Brain microvascular endothelial cell (primary cell): ENCODE results near the gene CTNS.

Experiments
- DNase-seq: peaks from one replicate; pipeline ENCODE4 v3.0.0-alpha.2; 2020
- H3K27ac ChIP-seq: fragments of 250-450 bp; sonication (Bioruptor Pico); 2 replicates; pipeline ENCODE4 v1.5.1; 2020; ENCODE audit warnings: mild to moderate bottlenecking, moderate library complexity
- H3K27me3 ChIP-seq: fragments of 250-450 bp; sonication (Bioruptor Pico); replicated peaks from 2 replicates; pipeline ENCODE4 v1.5.1; 2020; ENCODE audit warnings: mild to moderate bottlenecking
- H3K36me3 ChIP-seq: fragments of 250-450 bp; sonication (Bioruptor Pico); replicated peaks from 2 replicates; pipeline ENCODE4 v1.5.1; 2020; ENCODE audit warnings: mild to moderate bottlenecking
- H3K4me3 ChIP-seq: 2 replicates; pipeline ENCODE4 v1.5.1; 2011; ENCODE audit warnings: low read depth, mild to moderate bottlenecking, control low read depth, low read length, moderate library complexity
- in situ Hi-C: cut with HindIII; loops from 2 replicates; pipeline ENCODE4 v1.10.0; 2017; ENCODE audit warnings: low sequenced_read_pairs, low pct_ligation_motif_present
- TF ChIP-seq, protein P1 (sequence below): IDR thresholded peaks from 2 replicates; pipeline ENCODE4 v1.5.1; 2011; ENCODE audit warnings: low read depth, mild to moderate bottlenecking, moderate library complexity, low read length, control low read depth, inconsistent platforms; ENCODE audit errors: missing control alignments

The CTNS gene

DNA sequence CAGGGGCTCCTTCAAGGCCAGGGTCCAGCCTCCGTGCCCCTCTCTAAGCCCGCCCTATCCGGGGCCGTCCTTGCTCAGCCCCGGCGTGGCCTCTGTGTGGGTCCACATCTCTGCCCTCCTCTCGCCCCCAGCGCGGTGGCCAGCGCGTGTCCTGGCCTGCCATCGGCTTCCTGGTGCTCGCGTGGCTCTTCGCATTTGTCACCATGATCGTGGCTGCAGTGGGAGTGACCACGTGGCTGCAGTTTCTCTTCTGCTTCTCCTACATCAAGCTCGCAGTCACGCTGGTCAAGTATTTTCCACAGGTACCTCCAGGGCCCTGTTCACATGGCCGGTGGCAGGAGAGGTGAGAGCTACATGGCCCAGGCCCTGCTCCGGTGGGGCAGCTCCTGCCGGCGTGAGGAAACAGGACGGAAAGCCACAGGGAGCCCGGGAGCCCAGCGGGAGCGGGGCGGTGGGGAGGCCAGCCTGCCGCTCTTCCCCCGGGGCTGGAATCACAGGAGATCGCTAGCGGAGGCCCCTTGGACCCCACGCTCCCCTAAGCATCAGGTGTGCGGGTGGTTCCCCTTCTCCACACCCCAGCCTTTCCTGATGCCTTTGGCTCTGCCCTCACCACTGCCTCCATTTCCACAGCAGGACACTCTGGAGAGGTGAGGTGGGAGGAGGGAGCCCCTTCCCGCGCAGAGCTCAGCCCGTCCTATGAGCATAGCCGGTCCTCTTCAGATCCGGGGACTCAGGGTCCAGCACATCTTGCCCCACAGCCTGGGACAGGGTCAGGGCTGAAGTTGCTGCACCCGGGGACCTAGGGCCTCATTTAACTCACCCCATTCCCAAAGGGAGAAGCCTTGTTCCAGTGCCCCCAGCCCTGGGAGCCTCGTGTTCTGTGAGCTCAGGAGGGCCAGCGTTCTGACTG is 21.6 kb downstream of the CTNS start:
- DNase-seq, result no peak
- Histone ChIP-seq H3K4me3 (no peak overlapping the region), H3K27ac (no peak overlapping the region), H3K27me3 (no peaks in the 10 kb centered on the region), H3K36me3 (peaks cover 5% of the 10 kb centered on the region)
- in situ Hi-C loops, result no loop called here
- TF ChIP-seq, protein P1, sequence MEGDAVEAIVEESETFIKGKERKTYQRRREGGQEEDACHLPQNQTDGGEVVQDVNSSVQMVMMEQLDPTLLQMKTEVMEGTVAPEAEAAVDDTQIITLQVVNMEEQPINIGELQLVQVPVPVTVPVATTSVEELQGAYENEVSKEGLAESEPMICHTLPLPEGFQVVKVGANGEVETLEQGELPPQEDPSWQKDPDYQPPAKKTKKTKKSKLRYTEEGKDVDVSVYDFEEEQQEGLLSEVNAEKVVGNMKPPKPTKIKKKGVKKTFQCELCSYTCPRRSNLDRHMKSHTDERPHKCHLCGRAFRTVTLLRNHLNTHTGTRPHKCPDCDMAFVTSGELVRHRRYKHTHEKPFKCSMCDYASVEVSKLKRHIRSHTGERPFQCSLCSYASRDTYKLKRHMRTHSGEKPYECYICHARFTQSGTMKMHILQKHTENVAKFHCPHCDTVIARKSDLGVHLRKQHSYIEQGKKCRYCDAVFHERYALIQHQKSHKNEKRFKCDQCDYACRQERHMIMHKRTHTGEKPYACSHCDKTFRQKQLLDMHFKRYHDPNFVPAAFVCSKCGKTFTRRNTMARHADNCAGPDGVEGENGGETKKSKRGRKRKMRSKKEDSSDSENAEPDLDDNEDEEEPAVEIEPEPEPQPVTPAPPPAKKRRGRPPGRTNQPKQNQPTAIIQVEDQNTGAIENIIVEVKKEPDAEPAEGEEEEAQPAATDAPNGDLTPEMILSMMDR, result no peak

GRCh38 chr17:3658784-3659449 is 22.4 kb downstream of the CTNS start:
- H3K27ac ChIP-seq, result peak overlapping the region; percentile 49
- peaks cover 13% of the 10 kb centered on the region for H3K36me3 ChIP-seq
- no peak for DNase-seq
- TF ChIP-seq, protein P1, result no peak
- H3K4me3 ChIP-seq, result no peak overlapping the region
- H3K27me3 ChIP-seq, result no peaks in the 10 kb centered on the region
- in situ Hi-C loops, result no loop called here

DNA sequence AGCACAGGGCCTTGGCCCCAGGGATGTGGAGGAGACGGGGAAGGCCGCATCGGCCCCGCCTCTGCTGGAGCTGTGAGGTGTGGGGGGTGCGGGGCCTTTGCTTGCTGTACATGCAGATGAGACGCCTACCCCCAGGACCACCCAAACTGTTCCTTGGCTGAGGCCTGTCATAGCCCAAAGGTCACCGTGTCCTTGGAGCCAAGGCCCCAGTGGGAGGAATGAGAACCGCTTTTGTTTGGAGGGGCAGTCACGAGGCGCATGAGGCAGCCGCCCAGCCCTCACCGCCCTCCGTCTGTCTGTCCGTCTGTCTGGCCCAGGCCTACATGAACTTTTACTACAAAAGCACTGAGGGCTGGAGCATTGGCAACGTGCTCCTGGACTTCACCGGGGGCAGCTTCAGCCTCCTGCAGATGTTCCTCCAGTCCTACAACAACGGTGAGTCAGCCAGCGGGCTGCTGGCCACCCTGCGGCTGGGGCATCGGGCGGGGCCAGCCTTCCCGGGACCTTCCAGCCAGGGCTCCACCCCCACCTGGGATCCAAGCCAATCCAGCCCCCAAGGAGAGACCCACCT is 23.1 kb downstream of the CTNS start:
- DNase-seq, result peak; percentile 75
- in situ Hi-C loops, result no loop called here
- H3K27ac ChIP-seq, result peak overlapping the region; percentile 49
- H3K4me3 ChIP-seq, result no peak overlapping the region
- peaks cover 20% of the 10 kb centered on the region for H3K36me3 ChIP-seq
- H3K27me3 ChIP-seq, result no peaks in the 10 kb centered on the region
- TF ChIP-seq, protein P1, result peak; percentile 50

DNA sequence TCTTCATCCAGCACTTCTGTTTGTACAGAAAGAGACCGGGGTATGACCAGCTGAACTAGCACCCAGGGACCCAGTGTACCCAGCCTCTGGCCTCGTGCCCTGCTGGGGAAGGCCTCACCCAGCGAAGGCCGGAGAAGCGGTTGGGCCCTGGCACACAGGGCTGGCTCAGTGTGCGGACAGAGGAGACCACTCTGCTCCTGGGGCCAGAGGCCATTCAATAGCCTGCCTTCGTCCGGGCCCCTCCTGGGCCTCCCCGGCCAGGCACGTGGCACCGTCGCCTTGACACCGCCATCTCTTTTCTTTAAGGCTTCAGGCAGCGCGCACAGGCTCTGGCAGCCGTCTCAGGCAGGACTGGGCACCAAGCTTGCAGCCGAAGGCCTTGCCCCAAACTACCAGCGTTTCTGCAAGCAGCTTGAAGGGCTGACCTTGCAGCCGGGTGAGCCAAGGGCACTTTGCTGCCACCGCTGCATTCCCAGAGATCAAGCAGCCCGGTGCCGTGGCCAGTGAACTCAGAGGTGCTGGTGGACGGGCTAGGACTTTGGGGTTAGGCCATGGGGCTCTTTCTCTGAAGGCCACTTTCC is 23.8 kb downstream of the CTNS start:
- peak overlapping the region; percentile 49 for H3K27ac ChIP-seq
- H3K36me3 ChIP-seq, result peaks cover 23% of the 10 kb centered on the region
- TF ChIP-seq, protein P1, result no peak
- H3K4me3 ChIP-seq, result no peak overlapping the region
- DNase-seq, result no peak
- in situ Hi-C loops, result no loop called here
- H3K27me3 ChIP-seq, result no peaks in the 10 kb centered on the region

DNA sequence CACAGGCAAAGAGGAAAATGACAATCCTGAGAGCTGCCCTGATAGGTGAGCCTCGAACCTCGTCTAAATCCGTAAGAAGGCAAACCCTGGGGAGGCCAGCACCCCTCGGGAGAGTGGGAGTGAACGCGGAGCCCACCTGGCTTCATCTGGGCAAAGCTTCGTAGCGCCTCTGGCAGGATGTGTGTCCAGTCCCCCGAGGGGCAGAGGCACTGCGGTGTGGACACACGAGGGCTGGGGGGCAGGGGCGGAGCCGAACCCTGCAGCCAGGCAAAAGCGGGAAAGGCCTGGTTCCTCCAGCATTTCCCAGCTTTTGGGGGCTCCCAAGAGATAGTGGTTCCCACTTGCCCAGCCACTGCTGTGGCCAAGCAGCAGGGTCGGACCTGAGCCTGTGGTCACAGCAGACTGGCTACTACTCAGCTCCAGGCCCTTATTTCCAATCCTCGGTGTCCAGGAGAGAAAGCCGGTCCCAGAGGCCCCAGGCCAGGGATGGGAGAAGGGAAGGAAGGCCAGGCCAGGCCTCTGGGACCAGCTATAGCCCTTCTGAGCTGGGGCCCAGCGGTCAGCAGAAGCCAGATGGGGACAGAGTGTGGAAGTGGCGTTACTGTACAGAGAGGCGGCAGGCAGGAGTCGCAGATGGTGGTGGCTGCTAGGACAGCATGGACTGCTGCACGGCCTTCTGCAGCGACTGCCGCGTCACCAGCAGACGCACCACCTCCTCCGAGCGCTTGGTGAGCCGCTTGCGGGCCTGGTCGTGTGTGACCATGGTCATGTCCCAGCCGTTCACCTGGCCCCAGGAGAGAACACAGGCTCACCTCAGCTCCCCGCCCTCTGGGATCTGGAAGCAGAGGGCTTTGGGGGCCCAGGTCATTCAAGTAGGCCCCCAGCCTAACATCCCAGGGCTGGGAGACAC is 26.8 kb downstream of the CTNS start:
- DNase-seq, result no peak
- TF ChIP-seq, protein P1, result no peak
- in situ Hi-C loops, result no loop called here
- H3K36me3 ChIP-seq, result peaks cover 23% of the 10 kb centered on the region
- H3K4me3 ChIP-seq, result no peak overlapping the region
- H3K27ac ChIP-seq, result no peak overlapping the region
- H3K27me3 ChIP-seq, result no peaks in the 10 kb centered on the region
